Spleen (tissue), 11 donors: ENCODE results near the gene GPR183. TPM values are rescaled to one million over a fixed set of nuclear protein-coding genes. Genes with fewer than 3 reads are reported as not detected.

Source experiments
- DNase-seq: peaks from one replicate; pipeline ENCODE4 v3.0.0-alpha.2; 2020
- H3K27ac ChIP-seq, 8 donors: fragments of 200-600 bp; sonication (generic) in 7 of 8; 1 replicate in 4 of 8; 2 replicates in 4 of 8; pipeline versions ENCODE4 v1.5.0 to v1.8.0; 2016 to 2021; ENCODE audit warnings: inconsistent platforms in 4 of 8, mild to moderate bottlenecking in 4 of 8, moderate library complexity in 1 of 8
- H3K27me3 ChIP-seq, 7 donors: fragments of 200-600 bp; sonication (generic) in 6 of 7; replicated peaks in 1 of 7; 1 replicate in 4 of 7; 2 replicates in 3 of 7; pipeline versions ENCODE4 v1.5.0 to v1.8.0; 2016 to 2021; ENCODE audit warnings: inconsistent platforms in 3 of 7, mild to moderate bottlenecking in 1 of 7
- H3K36me3 ChIP-seq, 6 donors: fragments of 200-600 bp; sonication (generic) in 5 of 6; 1 replicate in 4 of 6; 2 replicates in 2 of 6; pipeline versions ENCODE4 v1.5.0 to v1.8.0; 2016 to 2021; ENCODE audit warnings: inconsistent platforms in 2 of 6
- H3K4me1 ChIP-seq, 6 donors: fragments of 200-600 bp; sonication (generic) in 5 of 6; 1 replicate in 3 of 6; 2 replicates in 3 of 6; pipeline versions ENCODE4 v1.5.0 to v1.8.0; 2016 to 2021; ENCODE audit warnings: inconsistent platforms in 3 of 6
- H3K4me3 ChIP-seq, 8 donors: fragments of 200-600 bp; sonication (generic) in 7 of 8; 1 replicate in 4 of 8; 2 replicates in 4 of 8; pipeline versions ENCODE4 v1.5.0 to v1.8.0; 2016 to 2021; ENCODE audit warnings: inconsistent platforms in 4 of 8, mild to moderate bottlenecking in 4 of 8, moderate library complexity in 2 of 8
- H3K9me3 ChIP-seq, 8 donors: fragments of 200-600 bp; sonication (generic) in 7 of 8; 1 replicate in 4 of 8; 2 replicates in 4 of 8; pipeline versions ENCODE4 v1.5.0 to v1.8.0; 2016 to 2021; ENCODE audit warnings: inconsistent platforms in 4 of 8
- POLR2A ChIP-seq, 3 donors: fragments of 450-650 bp; IDR thresholded peaks; one replicate each; pipeline ENCODE4 v1.5.1; 2017; ENCODE audit warnings: antibody characterized with exemption in 3 of 3, mild to moderate bottlenecking in 1 of 3
- POLR2AphosphoS5 ChIP-seq, 3 donors: sonication (generic); formaldehyde crosslinking; IDR thresholded peaks; one replicate each; pipeline ENCODE4 v1.5.1; 2017; ENCODE audit warnings: antibody characterized with exemption in 3 of 3
- WGBS, 5 donors: extraction: QIAGEN DNeasy Blood & Tissue Kit in 3 of 5; methylation state at CpG; one replicate each; pipeline versions ENCODE4 v1.1.5 to v1.1.7; 2013 to 2018; 5-methylcytosine and 5-hydroxymethylcytosine counted together
- intact Hi-C: fragments of 100-400 bp; cut with DNase I; formaldehyde crosslinking; loops from one replicate; pipeline ENCODE4 v1.15.0; 2023; ENCODE audit warnings: low total_unique reads
- polyA plus RNA-seq, 3 donors: library from polyadenylated mRNA; stranded (reverse); fragments of 200-250 nt; gene quantifications; one replicate each; pipeline ENCODE4 v1.2.1, GENCODE V29; 2013
- total RNA-seq, 7 donors: library from RNA; depleted of rRNA in 3 of 7; stranded (reverse); fragments of >200 nt in 3 of 7; fragmentation: NEBNext Ultra II Directional in 4 of 7; extraction: Animal tissue kit (Norgen Biotek cat#: 25700) in 4 of 7; gene quantifications; one replicate each; pipeline versions ENCODE4 v1.1.0 to v1.2.1, GENCODE V29; 2016 to 2021
- TF ChIP-seq, protein P1 (sequence below), 11 experiments: fragments of 200-600 bp in 7 of 11; fragments of 450-650 bp in 4 of 11; sonication (generic) in 4 of 11; IDR thresholded peaks in 8 of 11; conservative IDR thresholded peaks in 3 of 11; 1 replicate in 7 of 11; 2 replicates in 4 of 11; pipeline versions ENCODE4 v1.4.0 to v1.8.0; 2016 to 2021; ENCODE audit warnings: antibody characterized with exemption in 11 of 11, inconsistent platforms in 4 of 11, mild to moderate bottlenecking in 1 of 11
- donor health status: healthy with polysubstance abuse.
- donor health status: DM: no; HTN: no; CAD: no; lungs with moderate emphysema.
- donor health status: DM: no; HTN: no; CAD: no.
- donor health status: Bipolar disorder and iron deficiency.
- donor health status: healthy.
- donor health status: DM: no; HTN: no; CAD: no.
- donor health status: DM: yes; HTN: yes; CAD: no.

The GPR183 gene
- total and polyA plus RNA-seq, 10 donors, result 29.1 to 83.6 (median 56.6) TPM

DNA sequence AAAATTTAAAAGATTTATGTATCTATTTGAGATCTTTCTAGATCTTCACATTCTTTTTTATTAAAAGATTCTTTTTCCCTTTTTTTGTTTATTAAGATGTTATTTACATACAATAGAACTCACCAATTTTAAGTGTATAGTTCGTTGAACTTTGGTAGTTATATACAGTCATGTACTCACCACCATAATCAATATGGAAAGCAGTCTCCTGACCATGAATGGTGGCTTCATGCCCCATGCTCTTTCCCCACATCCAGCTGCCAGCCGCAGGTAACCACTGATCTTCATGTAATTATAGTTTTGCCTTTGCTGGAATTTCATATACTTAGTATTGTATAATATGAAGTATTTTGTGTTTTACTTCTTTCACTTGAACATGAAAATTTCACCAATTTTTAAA is 20.6 kb upstream of the GPR183 start:
- H3K4me1 ChIP-seq, result peaks cover 3 to 66% (median 35%) of the 10 kb centered on the region in 6 donors
- intact Hi-C loops, result no loop called here
- 96 to 99% (median 97%) methylated on average over 2 of the region's 2 CpGs for WGBS, 5 donors

DNA sequence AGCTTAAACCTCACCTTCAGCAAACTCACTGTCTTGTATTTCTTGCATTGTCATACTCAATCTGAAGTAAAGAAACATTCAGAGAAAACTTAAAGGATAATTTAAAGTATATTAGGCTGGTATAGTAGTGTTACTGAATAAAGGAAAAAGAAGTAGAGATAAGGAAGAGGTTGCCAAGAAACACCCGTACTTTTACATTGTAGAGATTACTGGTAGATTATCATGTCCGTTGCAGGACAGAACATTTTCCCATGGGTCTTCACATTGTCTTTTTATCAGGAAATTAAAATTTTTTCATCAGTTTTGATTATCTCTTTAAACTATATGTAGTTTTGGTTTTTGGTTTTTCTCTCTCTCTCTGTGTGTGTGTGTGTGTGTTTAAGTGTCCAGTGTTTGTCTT is 19.9 kb upstream of the GPR183 start:
- TF ChIP-seq POLR2A (IDR thresholded peaks at IDR 0.05) (no peak), POLR2AphosphoS5 (IDR thresholded peaks at IDR 0.05) (no peak)
- TF ChIP-seq, protein P1, sequence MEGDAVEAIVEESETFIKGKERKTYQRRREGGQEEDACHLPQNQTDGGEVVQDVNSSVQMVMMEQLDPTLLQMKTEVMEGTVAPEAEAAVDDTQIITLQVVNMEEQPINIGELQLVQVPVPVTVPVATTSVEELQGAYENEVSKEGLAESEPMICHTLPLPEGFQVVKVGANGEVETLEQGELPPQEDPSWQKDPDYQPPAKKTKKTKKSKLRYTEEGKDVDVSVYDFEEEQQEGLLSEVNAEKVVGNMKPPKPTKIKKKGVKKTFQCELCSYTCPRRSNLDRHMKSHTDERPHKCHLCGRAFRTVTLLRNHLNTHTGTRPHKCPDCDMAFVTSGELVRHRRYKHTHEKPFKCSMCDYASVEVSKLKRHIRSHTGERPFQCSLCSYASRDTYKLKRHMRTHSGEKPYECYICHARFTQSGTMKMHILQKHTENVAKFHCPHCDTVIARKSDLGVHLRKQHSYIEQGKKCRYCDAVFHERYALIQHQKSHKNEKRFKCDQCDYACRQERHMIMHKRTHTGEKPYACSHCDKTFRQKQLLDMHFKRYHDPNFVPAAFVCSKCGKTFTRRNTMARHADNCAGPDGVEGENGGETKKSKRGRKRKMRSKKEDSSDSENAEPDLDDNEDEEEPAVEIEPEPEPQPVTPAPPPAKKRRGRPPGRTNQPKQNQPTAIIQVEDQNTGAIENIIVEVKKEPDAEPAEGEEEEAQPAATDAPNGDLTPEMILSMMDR (IDR thresholded peaks at IDR 0.05 in 8 of 11, conservative IDR thresholded peaks at IDR 0.05 in 3 of 11), result no peak
- no peak overlapping the region for H3K27ac ChIP-seq
- WGBS, 5 donors, result 87 to 96% (median 90%) methylated on average over 2 of the region's 2 CpGs

More for the DNA sequence above, 20.6 kb upstream of the GPR183 start:
- no peak for DNase-seq
- H3K9me3 ChIP-seq, result no peaks in the 10 kb centered on the region
- H3K36me3 ChIP-seq, result peaks cover 0 to 49% (median 9%) of the 10 kb centered on the region in 6 donors
- H3K27me3 ChIP-seq, result no peaks in the 10 kb centered on the region
- no peak overlapping the region for H3K27ac ChIP-seq
- no peak for TF ChIP-seq POLR2AphosphoS5 (IDR thresholded peaks at IDR 0.05)
- TF ChIP-seq, protein P1 (IDR thresholded peaks at IDR 0.05 in 8 of 11, conservative IDR thresholded peaks at IDR 0.05 in 3 of 11), result no peak
- TF ChIP-seq POLR2A (IDR thresholded peaks at IDR 0.05), result no peak
- H3K4me3 ChIP-seq, result no peak overlapping the region

DNA sequence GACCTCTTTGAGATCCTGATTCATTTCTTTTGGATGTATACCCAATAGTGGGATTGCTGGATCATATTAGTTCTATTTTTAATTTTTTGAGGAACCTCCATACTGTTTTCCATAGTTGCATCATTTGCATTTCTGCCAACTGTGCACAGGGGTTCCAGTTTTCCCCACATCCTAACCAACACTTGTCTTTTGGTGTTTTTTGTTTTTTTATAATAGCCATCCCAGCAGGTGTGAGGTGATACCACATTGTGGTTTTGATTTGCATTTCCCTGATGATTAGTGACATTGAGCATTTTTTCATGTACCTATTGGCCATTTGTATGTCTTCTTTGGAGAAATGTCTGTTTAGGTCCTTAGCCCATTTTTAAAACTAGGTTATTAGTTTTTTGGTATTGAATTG is 18.8 kb upstream of the GPR183 start:
- no peak overlapping the region for H3K4me3 ChIP-seq
- intact Hi-C loops, result no loop called here
- H3K9me3 ChIP-seq, result no peaks in the 10 kb centered on the region
- no peak for DNase-seq
- H3K36me3 ChIP-seq, result peaks cover 0 to 47% (median 7%) of the 10 kb centered on the region in 6 donors
- peaks cover 10 to 66% (median 43%) of the 10 kb centered on the region in 6 donors for H3K4me1 ChIP-seq
- no peaks in the 10 kb centered on the region for H3K27me3 ChIP-seq
- H3K27ac ChIP-seq, result no peak overlapping the region
- TF ChIP-seq, protein P1 (IDR thresholded peaks at IDR 0.05 in 8 of 11, conservative IDR thresholded peaks at IDR 0.05 in 3 of 11), result no peak
- no peak for TF ChIP-seq POLR2A (IDR thresholded peaks at IDR 0.05)
- TF ChIP-seq POLR2AphosphoS5 (IDR thresholded peaks at IDR 0.05), result no peak

More for the DNA sequence above, 19.9 kb upstream of the GPR183 start:
- intact Hi-C loops, result no loop called here
- DNase-seq, result no peak
- Histone ChIP-seq H3K4me3 (no peak overlapping the region), H3K4me1 (peaks cover 3 to 66% (median 36%) of the 10 kb centered on the region in 6 donors), H3K9me3 (no peaks in the 10 kb centered on the region), H3K27me3 (no peaks in the 10 kb centered on the region), H3K36me3 (peaks cover 0 to 49% (median 9%) of the 10 kb centered on the region in 6 donors)

DNA sequence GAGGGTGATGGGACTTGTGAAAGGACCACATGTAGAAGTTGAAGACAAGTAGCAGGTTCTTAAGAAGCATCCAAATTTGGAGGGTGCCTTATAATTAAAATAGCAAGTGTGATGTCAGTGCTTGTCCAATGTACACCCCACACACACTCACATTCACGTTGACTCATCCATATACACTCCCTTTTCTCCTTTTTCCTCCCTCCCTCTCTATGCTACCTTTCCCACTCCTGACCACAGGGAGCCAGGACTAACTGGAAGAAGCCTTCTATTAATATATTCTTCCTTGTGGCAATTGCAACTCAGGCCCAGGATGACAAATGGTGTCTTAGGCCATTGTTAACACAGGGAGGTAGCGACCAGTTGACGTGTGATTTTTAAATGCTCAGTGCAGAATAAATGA is 16.3 kb upstream of the GPR183 start:
- H3K4me3 ChIP-seq, result no peak overlapping the region
- no peaks in the 10 kb centered on the region for H3K9me3 ChIP-seq
- peak overlapping the region in 6 of 8 donors; percentile 56 to 78 (median 68) for H3K27ac ChIP-seq
- intact Hi-C loops, result no loop called here
- H3K4me1 ChIP-seq, result peaks cover 17 to 88% (median 56%) of the 10 kb centered on the region in 6 donors
- H3K36me3 ChIP-seq, result peaks cover 0 to 42% (median 3%) of the 10 kb centered on the region in 6 donors
- WGBS, 5 donors, result 65 to 97% (median 94%) methylated on average over 3 of the region's 3 CpGs
- no peaks in the 10 kb centered on the region for H3K27me3 ChIP-seq
- TF ChIP-seq POLR2AphosphoS5 (IDR thresholded peaks at IDR 0.05) (no peak), POLR2A (IDR thresholded peaks at IDR 0.05) (no peak)
- TF ChIP-seq, protein P1 (IDR thresholded peaks at IDR 0.05 in 8 of 11, conservative IDR thresholded peaks at IDR 0.05 in 3 of 11), result no peak
- DNase-seq, result no peak
